ENCODE results near the gene CRADD.

Gene CRADD

DNA sequence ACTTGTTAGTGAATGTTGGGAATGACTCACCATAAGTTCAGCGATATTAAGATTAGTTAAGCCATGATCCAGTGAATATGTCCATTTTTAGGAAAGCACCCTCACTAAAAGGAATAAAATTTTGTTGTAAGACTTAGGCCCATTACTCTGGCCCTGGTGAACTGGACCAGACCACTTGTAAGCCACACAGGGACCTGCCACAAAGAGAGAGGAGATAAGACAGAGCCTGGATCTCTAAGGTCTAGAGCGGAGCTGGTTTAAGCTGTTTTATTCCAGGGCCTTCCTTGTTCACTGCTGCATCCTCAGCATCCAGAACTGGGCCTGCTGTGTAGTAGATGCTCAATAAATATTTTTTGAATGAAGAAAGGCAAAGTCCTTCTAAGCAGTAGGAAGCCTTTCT is 79.1 kb downstream of the CRADD start:
- TF ChIP-seq, protein P1, sequence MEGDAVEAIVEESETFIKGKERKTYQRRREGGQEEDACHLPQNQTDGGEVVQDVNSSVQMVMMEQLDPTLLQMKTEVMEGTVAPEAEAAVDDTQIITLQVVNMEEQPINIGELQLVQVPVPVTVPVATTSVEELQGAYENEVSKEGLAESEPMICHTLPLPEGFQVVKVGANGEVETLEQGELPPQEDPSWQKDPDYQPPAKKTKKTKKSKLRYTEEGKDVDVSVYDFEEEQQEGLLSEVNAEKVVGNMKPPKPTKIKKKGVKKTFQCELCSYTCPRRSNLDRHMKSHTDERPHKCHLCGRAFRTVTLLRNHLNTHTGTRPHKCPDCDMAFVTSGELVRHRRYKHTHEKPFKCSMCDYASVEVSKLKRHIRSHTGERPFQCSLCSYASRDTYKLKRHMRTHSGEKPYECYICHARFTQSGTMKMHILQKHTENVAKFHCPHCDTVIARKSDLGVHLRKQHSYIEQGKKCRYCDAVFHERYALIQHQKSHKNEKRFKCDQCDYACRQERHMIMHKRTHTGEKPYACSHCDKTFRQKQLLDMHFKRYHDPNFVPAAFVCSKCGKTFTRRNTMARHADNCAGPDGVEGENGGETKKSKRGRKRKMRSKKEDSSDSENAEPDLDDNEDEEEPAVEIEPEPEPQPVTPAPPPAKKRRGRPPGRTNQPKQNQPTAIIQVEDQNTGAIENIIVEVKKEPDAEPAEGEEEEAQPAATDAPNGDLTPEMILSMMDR (IDR thresholded peaks at IDR 0.05; ENCODE audit: low read depth, low read length, missing control alignments): no peak
- in situ Hi-C loops (cut with HindIII; ENCODE audit: low pct_ligation_motif_present, low sequenced_read_pairs): no loop called here

DNA sequence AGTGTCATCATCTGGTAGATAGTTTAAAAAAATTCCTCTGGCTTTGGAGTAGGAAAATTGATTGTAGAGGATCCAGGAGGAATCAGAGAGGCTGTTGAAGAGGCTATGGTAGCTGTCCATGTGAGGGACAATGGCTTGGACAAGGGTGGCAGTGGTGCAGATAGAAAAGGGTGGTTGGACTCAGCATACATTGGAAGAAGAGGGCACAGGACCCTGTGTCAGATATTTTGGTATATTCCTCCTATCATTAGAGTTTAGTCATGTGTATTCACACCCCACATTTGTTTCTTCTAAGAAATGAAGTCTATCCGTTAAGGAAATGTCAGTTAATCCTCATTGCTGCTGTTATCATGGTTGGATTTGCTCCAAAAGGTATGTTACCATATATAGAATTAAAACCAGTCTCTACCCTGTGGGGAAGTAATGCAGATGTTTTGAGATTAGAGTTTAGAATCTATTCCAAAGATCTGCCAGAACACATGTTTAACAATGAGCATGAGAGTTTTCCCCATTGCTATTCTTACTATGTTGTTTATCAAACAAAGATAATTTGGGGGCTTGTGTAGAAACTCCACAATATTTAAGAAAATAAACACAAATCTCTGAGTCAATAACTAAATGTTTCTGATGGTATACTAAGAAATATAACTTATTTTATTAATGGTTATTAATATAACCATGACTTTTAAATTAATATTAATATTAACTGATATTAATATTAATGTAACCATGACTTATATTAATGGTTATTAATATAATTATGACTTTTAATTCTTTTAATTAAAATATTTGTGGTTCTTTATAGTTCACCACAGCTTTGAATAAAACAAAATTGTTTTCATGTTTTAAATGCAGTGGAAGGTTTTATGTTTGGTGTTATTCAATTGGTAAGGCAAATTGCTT is 80.9 kb downstream of the CRADD start:
- no peaks in the 10 kb centered on the region for H3K27me3 ChIP-seq (replicated peaks)
- TF ChIP-seq, protein P1 (IDR thresholded peaks at IDR 0.05; ENCODE audit: low read depth, low read length, missing control alignments): no peak
- no peak overlapping the region for H3K4me3 ChIP-seq (ENCODE audit: low read depth, low read length)
- H3K27ac ChIP-seq: no peak overlapping the region
- in situ Hi-C loops (cut with HindIII; ENCODE audit: low pct_ligation_motif_present, low sequenced_read_pairs): no loop called here
- no peaks in the 10 kb centered on the region for H3K36me3 ChIP-seq (replicated peaks)
- no peak for DNase-seq

More for the DNA sequence above, 79.1 kb downstream of the CRADD start:
- no peak overlapping the region for H3K27ac ChIP-seq
- H3K27me3 ChIP-seq (replicated peaks): no peaks in the 10 kb centered on the region
- no peaks in the 10 kb centered on the region for H3K36me3 ChIP-seq (replicated peaks)
- no peak overlapping the region for H3K4me3 ChIP-seq (ENCODE audit: low read depth, low read length)
- DNase-seq: no peak

DNA sequence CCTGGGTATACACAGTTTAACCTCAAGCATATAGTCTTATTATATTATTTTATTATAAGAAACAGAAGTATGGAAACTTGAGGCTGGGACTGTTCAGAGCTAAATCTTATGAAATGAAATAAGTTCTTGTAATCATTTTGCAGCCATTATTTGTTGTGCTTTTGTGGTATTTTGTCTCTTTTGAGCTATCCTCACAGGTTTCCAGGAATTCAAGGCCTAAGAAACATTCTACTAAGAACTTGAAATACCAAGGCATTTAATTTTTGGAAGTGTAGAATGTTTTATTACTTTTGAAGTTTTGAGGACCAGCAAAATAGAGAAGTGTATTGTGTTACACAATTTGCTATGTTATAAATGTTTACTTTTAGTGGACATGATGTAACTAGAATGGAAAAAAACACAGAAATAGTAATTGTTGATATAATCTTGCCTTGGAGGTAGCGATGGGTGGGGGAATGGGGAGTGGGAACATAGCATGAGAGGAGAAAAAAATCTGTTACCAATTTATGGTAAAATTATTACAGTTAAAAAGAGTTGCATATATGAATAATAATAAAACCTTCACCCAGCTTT is 81.7 kb downstream of the CRADD start:
- TF ChIP-seq, protein P1 (IDR thresholded peaks at IDR 0.05; ENCODE audit: low read depth, low read length, missing control alignments): no peak
- Histone ChIP-seq H3K36me3 (replicated peaks) (no peaks in the 10 kb centered on the region), H3K27me3 (replicated peaks) (no peaks in the 10 kb centered on the region), H3K4me3 (ENCODE audit: low read depth, low read length) (no peak overlapping the region), H3K27ac (no peak overlapping the region)
- in situ Hi-C loops (cut with HindIII; ENCODE audit: low pct_ligation_motif_present, low sequenced_read_pairs): no loop called here
- DNase-seq: no peak

DNA sequence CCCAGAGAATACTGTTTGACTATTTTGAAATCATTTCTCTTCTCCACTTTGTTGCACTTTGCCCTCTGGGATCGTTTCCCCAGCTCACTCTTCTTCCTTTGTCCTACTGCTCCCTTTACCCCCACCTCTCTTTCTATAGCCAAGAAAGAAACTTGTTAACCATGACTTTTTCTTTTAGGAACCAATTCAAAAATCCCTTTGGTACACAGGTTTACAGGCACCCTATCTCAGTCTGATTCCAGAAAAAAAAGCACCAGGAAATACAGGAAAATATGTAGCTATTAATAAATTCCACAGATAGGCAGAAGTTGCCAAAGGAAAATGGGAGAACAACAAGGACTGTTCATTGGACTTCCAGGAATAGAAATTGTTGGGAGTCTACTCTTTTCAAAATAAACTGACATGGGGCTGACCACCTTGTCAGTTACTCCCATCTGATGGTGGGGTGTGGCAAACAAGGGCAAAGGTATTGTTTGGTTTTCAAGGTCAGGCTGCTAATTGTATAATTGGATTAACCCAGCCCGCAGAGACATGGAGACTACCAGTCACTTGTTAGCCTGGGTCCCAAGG is 82.4 kb downstream of the CRADD start:
- Histone ChIP-seq H3K27ac (no peak overlapping the region), H3K27me3 (replicated peaks) (no peaks in the 10 kb centered on the region), H3K4me3 (ENCODE audit: low read depth, low read length) (no peak overlapping the region), H3K36me3 (replicated peaks) (no peaks in the 10 kb centered on the region)
- TF ChIP-seq, protein P1 (IDR thresholded peaks at IDR 0.05; ENCODE audit: low read depth, low read length, missing control alignments): no peak
- in situ Hi-C loops (cut with HindIII; ENCODE audit: low pct_ligation_motif_present, low sequenced_read_pairs): no loop called here
- no peak for DNase-seq

DNA sequence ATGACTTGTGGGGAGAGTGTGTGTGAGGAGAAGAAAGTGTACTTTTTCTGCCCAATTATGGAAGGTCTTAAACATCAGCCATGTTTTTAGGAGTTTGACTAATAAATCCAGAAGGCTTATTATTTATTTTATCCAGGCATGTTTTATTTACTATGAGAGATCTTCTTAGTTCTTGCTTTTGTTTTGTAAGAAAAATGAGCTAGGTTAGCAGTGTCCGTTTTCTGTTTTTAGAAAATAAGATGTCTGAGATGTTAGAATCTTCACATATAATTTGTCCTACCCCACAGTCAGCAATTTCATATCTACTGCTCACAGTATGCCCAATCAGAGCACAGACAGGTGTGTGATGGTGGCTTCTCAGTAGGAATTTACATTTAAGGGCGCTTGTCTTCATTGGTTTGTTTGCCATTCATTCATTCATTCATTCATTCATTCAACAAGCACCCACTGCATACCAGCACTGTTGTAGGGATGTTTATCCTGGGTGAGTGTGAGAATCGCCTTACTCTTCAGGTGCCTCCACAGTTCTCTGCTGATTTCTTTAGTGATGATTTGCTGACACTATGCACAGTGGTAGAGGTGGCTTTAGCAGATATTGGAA is 83.2 kb downstream of the CRADD start:
- no peak for DNase-seq
- in situ Hi-C loops (cut with HindIII; ENCODE audit: low pct_ligation_motif_present, low sequenced_read_pairs): no loop called here

More for the DNA sequence above, 83.2 kb downstream of the CRADD start:
- Histone ChIP-seq H3K27ac (no peak overlapping the region), H3K4me3 (ENCODE audit: low read depth, low read length) (no peak overlapping the region), H3K27me3 (replicated peaks) (no peaks in the 10 kb centered on the region), H3K36me3 (replicated peaks) (no peaks in the 10 kb centered on the region)
- TF ChIP-seq, protein P1 (IDR thresholded peaks at IDR 0.05; ENCODE audit: low read depth, low read length, missing control alignments): no peak

Measured in brain microvascular endothelial cell (primary cell).